Caki2 (cell line): ENCODE data around the gene EEF1AKMT3. TPM values are rescaled to one million over a fixed set of nuclear protein-coding genes. Genes with fewer than 3 reads are reported as not detected.

Experiments used
- DNase-seq: peaks from one replicate; pipeline ENCODE4 v3.0.0-alpha.2; 2015; ENCODE audit warnings: low read depth
- in situ Hi-C: cut with HindIII; loops from 2 replicates; pipeline ENCODE4 v1.10.0; 2016; ENCODE audit warnings: low sequenced_read_pairs, low pct_unique_long_range_greater_than_20kb, mixed read lengths
- total RNA-seq: library from RNA; depleted of rRNA; stranded (reverse); fragments of >200 nt; shearing (Covaris generic); gene quantifications from 2 replicates; pipeline ENCODE4 v1.2.3, GENCODE V29; 2014; ENCODE audit warnings: low replicate concordance

EEF1AKMT3 gene
- total RNA-seq, 1 experiment from 2014 or later, result 10.5 TPM

DNA sequence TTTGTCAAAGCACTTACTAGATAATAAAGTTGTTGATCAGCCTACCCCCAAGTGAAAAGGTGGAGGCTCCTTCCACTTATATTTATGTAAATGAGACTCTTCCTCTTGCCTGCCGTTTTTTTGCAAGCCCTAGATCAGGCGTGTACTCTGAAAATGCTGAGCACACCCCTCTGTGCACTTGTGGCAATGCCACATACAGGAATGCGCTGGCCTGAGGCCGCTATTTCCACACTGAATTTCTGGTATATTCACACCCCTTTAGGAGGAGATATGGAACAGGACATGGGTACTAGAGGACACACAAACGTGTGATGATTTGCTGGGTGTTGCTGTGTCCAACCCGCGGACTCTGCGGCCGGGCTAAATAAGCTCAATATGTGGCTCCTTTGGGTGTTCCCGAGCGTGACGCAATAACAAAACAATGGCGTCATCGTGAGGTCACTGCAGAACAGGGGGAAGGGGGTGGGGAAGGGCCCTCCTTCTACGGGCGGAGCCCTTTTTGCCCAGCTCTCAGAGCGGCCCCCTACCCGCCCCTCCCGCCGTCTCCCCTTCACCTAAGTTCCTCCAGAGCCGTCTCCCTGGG is 28.1 kb upstream of the EEF1AKMT3 start:
- in situ Hi-C loops, result no loop called here
- no peak for DNase-seq

DNA sequence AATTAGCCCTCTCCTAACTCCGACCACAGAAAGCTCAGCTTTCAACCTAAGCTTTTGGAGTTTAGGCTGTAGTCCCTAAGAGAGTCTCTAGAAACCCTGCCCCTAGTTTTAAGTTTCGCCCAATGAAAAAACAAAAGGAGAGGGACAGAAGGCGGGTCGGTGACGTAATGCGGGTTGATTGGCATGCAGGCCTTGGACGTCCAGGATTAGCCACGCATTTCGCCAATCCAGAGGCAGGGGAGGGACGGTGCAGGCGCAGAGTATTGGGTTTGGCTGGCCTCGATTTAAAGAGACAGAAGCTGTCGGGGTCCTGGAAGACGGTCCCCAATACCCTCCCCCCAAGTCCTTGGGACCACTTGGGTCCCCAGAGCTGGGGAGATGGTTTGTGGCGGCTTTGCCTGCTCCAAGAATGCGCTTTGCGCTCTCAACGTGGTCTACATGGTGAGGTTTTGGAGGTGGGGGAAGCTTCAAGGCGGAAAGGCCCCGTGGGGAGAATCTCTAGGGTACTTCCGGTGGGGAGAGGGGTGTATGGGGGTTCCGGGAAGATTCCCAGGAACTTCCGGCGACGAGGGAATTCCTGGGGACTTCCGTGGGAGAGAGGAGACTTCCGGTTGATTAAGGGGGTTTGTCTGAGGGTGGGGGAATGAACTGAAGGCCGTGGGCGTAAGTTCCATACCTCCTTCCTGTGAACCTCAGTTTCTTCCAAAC is 27.5 kb upstream of the EEF1AKMT3 start, which contains the start of gene TSPAN31:
Gene TSPAN31, plus strand, starts transcription at position 263 of the 708 bp plus-strand sequence. Its CDS starts 116 bp downstream, at position 379.
- in situ Hi-C loops, result no loop called here
- peak; percentile 99 for DNase-seq

DNA sequence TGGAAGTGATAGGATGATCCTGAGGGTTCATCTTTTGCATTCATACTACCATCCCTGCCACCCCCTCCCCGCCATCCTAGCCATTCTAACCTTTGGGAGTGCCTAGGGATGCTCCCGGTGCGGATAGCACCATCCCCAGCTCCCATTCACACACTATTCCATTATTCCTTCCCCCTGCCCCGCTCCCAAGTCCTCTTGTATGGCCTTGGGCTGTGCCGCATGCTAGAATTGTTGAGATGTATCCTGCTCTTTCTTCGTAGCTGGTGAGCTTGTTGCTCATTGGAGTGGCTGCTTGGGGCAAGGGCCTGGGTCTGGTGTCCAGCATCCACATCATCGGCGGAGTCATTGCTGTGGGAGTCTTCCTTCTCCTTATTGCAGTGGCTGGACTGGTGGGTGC is 26.9 kb upstream of the EEF1AKMT3 start:
- in situ Hi-C loops, result no loop called here
- no peak for DNase-seq

DNA sequence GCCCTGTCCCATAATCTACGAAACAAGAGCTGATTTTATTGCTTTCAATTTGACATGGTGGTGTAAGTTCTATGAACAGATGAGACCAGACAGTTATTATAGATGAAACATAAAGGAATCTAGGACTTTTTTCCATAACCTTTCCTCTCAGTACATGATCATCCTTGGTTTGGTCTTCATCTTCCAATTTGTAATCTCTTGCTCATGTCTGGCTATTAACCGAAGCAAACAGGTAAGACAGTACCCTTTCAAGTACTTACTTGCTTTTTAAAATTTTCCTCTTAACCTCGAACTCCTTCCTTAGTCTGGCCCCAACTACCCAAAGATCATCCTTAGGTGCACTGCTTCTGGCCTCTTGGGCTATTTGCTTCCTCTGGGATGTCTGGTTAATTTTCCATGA is 26.4 kb upstream of the EEF1AKMT3 start:
- no peak for DNase-seq
- in situ Hi-C loops, result no loop called here

DNA sequence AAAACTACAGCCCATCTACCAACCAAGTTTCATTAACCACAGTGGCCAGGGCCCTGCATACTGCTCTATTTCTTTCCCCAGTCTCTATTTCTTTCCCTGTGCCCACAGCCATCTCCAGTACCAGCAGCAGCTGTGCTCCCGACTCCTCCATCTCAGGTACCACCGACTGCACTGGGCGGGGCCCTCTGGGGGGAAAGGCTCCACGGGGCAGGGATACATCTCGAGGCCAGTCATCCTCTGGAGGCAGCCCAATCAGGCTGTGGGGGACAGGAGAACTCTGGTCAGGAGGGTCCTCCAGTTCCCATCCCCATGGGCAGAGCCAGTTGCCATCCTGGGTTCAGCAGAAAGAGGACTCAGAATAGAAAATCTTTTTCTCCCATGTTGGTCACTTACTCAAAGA is 23.4 kb upstream of the EEF1AKMT3 start:
- in situ Hi-C loops, result no loop called here
- no peak for DNase-seq

DNA sequence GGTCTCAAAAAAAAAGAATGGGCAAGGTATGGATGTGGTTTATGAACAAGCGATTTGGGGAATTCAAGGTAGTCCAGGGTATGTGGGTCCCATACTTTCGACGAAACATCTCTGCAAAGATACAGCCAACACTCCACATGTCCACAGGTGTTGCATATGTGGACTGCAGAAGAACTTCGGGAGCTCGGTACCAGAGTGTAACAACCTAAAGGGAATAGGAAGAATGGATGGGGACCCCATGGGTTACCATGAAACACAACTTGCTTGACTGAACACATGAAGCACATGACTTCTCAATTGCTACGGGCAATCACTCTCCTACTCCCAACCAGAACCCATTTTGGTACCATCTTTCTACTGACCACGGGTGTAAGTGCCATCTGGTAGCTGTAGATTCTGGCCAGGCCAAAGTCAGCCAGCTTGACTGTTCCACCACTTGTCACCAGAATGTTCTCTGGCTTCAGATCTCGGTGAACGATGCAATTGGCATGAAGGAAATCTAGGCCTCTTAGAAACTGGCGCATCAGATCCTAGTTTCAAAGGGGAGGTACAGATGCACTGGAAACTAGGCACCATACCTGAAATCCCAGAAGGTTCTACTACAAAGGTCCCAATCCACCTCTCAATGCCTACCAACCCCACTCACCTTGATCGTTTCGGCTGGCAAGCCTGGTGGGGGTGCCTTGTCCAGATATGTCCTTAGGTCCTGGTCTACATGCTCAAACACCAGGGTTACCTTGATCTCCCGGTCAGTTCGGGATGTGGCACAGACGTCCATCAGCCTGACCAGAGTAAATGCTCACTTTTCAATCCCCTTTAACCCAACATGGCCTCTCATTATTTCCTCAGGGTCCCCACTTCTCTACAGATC is 21.6 kb upstream of the EEF1AKMT3 start:
- DNase-seq, result no peak

DNA sequence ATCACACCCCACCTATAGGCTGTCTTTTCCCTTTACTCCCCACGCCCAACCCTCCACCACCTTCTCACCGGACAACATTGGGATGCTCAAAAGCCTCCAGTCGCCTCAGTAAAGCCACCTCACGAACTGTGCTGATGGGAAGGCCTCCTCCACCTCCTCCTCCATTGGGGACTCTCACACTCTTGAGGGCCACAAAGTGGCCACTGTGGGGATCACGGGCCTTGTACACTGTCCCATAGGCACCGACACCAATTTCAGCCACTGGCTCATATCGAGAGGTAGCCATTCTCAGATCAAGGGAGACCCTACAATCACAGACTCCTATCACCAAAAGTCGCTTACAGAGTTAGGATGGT is 21.0 kb upstream of the EEF1AKMT3 start:
- in situ Hi-C loops, result no loop called here

More for the DNA sequence above, 21.6 kb upstream of the EEF1AKMT3 start:
- in situ Hi-C loops, result no loop called here

DNA sequence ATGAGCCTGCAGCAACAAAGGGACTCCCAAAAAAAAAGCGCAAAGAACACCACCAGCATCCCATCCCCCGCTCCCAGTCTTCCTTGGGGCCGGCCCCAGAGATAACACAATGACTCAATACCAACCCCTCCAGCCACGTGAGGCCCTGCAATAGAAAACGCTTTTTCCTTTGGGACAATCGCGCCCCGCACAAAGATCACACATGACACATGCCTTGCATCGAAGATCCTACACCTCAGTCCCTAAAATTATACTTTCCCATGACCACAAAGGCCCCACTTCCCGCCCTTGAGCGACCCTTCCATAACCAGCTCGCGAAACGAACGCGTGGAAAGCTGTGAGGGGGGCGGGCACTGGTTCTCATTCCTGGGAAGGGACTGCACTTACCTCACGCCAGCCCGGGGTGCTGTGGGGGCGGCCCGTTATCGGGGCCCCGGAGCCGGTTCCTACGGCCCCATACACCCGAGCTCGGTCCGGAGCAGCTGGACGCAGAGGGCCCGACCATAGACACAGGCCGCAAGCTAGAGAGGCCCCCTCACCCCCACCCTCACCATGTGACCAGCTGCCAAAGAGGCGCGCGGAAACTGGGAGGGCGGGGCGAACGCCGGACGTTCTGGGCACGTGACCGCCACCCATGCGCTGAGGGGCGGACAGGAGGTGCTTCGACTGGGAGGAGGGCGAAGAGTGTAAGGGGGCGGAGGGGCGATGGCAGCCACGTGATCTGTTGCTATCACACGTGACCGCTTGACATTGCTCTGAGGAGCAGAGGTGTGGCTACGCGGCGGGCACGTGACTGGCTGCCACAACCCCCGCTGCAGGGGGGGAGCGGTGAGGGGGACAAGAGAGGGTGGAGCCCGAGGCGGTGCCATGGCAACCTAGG is 20.4 kb upstream of the EEF1AKMT3 start, which contains the start of gene CDK4:
Gene CDK4, minus strand, starts transcription at position 523 of the 880 bp plus-strand sequence. CDS start 593 bp downstream, outside the sequence.
- DNase-seq, result peak; percentile 100
- in situ Hi-C loops, result no loop called here

More for the DNA sequence above, 21.0 kb upstream of the EEF1AKMT3 start:
- no peak for DNase-seq

DNA sequence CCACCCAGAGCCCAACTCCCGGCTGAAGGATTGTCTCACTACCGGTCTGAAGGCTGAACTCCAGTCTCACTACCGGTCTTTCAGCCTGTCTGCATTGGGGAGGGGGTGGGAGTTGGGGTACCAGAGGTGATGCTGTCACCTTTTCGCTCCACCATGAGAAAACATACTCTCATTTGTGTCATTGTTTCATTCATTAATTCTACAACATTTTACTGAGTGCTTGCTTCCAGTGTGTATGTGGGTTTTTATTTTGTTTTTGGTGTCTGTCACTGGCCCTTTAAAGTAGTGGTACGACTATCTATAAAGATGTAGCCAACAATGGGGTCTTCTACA is 19.8 kb upstream of the EEF1AKMT3 start:
- no peak for DNase-seq
- in situ Hi-C loops, result no loop called here

DNA sequence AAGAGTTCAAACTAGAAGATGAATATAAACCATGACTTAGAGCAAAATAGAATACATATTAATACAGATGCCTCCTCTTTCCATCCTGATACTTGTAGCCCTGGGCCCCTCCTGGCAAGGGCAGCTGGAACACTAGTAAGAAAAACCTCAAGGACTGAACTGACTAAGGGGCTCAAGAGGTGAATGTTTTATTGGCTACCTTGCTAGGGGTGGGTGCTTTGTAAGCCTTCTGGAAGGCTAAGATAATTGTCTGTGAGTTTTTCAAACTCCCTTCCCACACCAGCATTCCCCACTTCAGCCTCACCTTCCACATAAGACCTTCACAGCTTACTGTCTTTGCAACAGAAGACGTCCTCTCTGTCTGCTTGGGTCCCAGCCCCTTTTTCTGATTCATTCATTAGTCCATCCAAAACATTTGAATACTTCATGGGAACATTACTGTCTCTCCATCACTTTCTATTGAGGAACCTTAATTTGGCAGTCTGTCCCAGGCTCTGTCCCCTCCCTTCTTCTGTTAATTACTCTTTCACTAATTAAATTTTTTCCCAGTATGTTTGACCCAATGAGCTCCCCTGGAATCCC is 18.6 kb upstream of the EEF1AKMT3 start:
- no peak for DNase-seq
- in situ Hi-C loops, result no loop called here

DNA sequence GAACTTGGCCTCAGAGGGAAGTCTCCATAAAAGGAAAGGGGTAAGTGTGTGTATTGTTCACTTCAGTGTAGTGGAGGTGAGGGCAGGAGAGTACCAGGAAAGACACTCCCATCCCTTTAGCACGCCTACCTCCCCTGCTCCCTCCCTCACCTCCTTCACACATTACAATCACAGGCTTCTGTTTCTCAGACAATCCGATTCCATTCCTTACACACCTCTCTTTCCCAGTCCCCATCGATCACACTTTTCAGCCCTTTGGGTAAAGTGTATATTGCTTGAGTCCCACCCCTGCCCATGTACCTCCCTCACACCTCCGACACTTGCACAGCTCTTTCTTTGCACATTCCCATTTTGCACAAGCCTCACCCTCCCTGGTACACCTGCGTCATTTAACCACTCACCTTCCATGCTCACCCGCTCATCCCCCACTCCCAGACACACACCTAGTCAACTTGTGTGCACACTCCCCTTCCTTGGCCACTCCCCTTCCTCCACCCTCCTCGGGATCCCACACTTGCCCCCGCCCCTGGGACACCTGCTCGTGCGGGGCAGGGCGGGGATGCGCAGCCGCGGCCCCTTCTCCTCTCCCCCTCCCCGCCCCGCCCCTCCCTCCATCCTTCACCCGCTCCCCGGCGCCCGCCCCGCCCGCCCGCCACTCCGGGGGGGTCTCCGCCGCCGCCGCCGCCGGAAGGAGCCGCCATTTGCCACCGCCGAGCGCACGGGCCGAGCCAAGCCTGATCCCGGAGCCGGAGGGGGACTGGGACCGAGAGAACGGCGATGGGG is 17.8 kb upstream of the EEF1AKMT3 start, which contains the start of gene MARCHF9:
Gene MARCHF9, plus strand, starts transcription at position 693 of the 783 bp plus-strand sequence. CDS start 426 bp downstream, outside the sequence.
- DNase-seq, result peak; percentile 70
- in situ Hi-C loops, result no loop called here

DNA sequence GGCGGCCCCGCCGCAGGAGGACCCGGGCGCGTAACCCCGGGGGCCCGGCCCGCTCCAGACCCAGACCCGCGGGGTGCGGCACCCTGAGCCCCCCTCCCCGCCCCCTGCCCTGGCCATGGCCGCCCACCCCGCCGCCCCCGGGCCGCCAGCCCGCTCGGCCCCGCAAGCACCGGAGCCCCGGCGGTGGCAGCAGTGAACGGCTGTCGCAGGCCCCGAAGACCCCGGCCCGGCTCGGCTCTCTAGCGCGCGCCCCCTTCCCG is 17.3 kb upstream of the EEF1AKMT3 start:
- in situ Hi-C loops, result no loop called here
- no peak for DNase-seq

DNA sequence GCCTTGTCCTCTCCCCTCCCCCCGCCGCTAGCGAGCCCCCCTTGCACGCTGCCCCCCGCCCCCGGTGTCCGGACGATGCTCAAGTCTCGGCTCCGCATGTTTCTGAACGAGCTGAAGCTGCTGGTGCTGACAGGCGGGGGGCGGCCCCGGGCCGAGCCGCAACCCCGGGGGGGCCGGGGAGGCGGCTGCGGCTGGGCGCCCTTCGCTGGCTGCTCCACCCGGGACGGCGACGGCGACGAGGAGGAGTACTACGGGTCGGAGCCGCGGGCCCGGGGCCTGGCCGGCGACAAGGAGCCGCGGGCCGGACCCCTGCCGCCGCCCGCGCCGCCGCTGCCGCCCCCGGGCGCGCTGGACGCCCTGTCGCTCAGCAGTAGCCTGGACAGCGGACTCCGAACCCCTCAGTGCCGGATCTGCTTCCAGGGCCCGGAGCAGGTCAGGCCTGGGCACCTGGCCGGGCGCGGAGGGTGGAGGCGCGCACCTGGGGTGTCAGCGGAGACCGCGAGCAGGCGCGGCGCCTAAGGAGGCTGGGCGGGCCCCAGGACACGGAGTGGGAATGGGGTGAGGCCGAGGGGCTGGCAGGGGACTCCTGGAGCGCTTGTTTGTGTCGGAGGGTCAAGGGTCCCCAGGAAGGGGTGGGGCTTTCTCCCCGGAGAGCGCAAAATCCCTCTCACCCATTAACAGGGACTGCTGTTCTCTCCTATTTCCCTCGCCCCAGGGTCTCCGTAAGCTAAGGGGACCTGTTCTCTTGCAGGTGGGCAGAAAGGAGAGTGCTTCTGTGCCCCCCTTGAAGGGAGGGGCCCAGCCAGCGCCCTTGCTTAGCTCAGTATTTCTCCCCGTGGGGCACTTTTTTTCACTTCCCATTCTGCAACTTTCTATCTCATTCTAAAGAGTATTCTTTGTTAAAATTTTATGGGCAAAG is 16.7 kb upstream of the EEF1AKMT3 start:
- in situ Hi-C loops, result no loop called here
- no peak for DNase-seq

DNA sequence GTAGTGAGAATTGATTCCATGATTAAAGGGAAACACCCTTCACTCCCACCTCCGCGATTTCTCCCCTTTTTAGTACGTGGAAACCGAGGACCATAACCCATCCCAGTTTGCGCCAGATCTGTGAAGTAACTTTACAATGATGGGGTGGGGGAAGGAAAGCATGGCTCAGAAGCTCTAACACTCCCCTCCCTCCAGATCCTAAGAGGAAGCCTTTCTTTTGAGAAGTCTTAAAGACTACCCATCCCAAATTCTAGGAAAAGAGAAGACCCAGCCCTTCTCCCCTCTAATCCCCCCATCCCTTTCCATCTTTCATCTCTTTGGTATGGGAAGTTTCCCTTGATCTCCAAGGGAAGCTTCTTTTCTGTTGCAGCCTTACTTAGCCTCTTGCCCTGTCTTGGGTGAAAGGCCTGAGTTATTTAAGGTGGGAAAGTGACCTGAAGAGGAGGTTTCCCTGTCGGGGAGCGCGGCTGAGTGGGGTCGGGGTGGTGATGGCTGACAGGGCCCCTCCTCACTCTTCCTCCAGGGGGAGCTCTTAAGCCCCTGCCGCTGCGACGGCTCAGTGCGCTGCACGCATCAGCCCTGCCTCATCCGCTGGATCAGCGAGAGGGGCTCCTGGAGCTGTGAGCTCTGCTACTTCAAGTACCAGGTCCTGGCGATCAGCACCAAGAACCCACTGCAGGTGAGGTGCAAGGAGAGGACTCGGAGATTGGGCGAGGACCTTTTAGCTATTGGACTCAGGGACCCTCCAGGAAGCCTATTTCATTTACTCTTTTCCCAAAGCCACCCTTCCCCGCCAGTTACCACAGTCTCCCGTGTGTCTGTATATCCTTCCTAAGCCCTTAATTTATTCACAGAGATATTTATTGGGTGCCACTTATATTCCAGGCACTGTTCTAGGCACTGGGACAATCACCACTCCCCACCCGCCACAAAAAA is 15.7 kb upstream of the EEF1AKMT3 start:
- DNase-seq, result no peak
- in situ Hi-C loops, result no loop called here

DNA sequence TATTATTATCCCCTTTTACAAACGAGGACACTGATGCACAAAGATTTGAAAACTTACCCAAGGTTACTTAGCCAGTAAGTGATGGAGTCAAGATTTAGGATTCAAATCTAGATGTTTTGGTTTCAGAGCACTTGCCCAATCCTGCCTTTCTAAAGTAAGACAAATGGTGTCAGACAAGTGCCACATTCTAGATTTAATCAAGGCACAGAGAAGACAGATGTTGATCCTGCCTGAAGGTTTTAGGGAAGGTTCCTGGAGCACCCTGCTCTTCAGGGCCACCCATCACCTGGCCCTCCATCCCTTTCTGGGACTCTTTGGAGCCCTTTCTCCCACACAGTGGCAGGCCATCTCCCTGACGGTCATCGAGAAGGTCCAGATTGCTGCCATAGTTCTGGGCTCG is 14.6 kb upstream of the EEF1AKMT3 start:
- in situ Hi-C loops, result no loop called here
- no peak for DNase-seq
